K562 (cell line): Measurements from ENCODE around the gene PPFIA3. TPM values are rescaled to one million over a fixed set of nuclear protein-coding genes. Genes with fewer than 3 reads are reported as not detected.

Experiments
- COPS2 ChIP-seq: fragments of 450-650 bp; conservative IDR thresholded peaks from 2 replicates; pipeline ENCODE4 v1.6.1; 2016; ENCODE audit warnings: mild to moderate bottlenecking, moderate library complexity
- DIDO1 ChIP-seq: fragments of 450-650 bp; IDR thresholded peaks from 2 replicates; pipeline ENCODE4 v1.6.1; 2016; ENCODE audit warnings: low read depth, missing biosample characterization, missing genetic modification characterization
- DPF2 ChIP-seq: fragments of 450-650 bp; IDR thresholded peaks from 2 replicates; pipeline ENCODE4 v1.6.1; 2016
- FOXJ3 ChIP-seq: sonication (generic); formaldehyde crosslinking; IDR thresholded peaks from 2 replicates; pipeline ENCODE4 v1.4.0; 2020; ENCODE audit warnings: mild to moderate bottlenecking, missing genetic modification reagents
- FOXP1 ChIP-seq: sonication (generic); formaldehyde crosslinking; IDR thresholded peaks from 2 replicates; pipeline ENCODE4 v1.8.0; 2022; ENCODE audit warnings: mild to moderate bottlenecking, missing genetic modification reagents
- HOXB6 ChIP-seq: fragments of 250-450 bp; sonication (Bioruptor Pico); IDR thresholded peaks from 2 replicates; pipeline ENCODE4 v1.5.1; 2022; ENCODE audit warnings: mild to moderate bottlenecking, borderline replicate concordance
- NFIC ChIP-seq: fragments of 450-650 bp; IDR thresholded peaks from 2 replicates; pipeline ENCODE4 v1.6.1; 2017; ENCODE audit warnings: mild to moderate bottlenecking, inconsistent platforms
- PTBP1 ChIP-seq: fragments of 200-400 bp; formaldehyde crosslinking; IDR thresholded peaks from 2 replicates; pipeline ENCODE4 v1.6.1; 2017; ENCODE audit warnings: low read depth, low read length
- SAFB2 ChIP-seq: fragments of 200-400 bp; formaldehyde crosslinking; IDR thresholded peaks from 2 replicates; pipeline ENCODE4 v1.6.1; 2018; ENCODE audit warnings: borderline replicate concordance, low read length, low read depth, moderate library complexity; ENCODE audit not compliant: severe bottlenecking
- SIRT6 ChIP-seq: IDR thresholded peaks from one replicate; pipeline ENCODE4 v1.6.1; 2012; ENCODE audit warnings: low read depth, mild to moderate bottlenecking, control low read depth, inconsistent platforms, low read length, moderate library complexity
- SRSF7 ChIP-seq: fragments of 200-400 bp; formaldehyde crosslinking; optimal IDR thresholded peaks from 2 replicates; pipeline ENCODE3; 2017; ENCODE audit warnings: mild to moderate bottlenecking, low read depth, low read length
- polyA plus RNA-seq, 8 experiments: library from polyadenylated mRNA; depleted of rRNA in 4 of 8; stranded (reverse) in 5 of 8; unstranded in 3 of 8; fragments of >200 nt; fragmentation: Nextera tagmentation in 2 of 8; fragmentation: Illumina TruSeq in 1 of 8; extraction: Ambion mirVana in 2 of 8; extraction: Trizol in 1 of 8; gene quantifications; 2 replicates each; pipeline versions ENCODE4 v1.2.1 to v1.2.3, GENCODE V29; 2011 to 2014; ENCODE audit warnings: inconsistent platforms in 1 of 8, missing spikeins in 1 of 8
- total RNA-seq, 7 experiments: library from RNA; depleted of rRNA in 6 of 7; stranded (reverse); fragments of >200 nt in 6 of 7; fragmentation: Illumina TruSeq in 2 of 7; extraction: Trizol in 2 of 7; gene quantifications; 2 replicates each; pipeline versions ENCODE4 v1.2.1 to v1.2.3, GENCODE V29; 2011 to 2021; ENCODE audit warnings: low replicate concordance in 1 of 7
- TF ChIP-seq, protein P1 (sequence below), 2 experiments: fragments of 450-650 bp in 1 of 2; IDR thresholded peaks; 2 replicates each; pipeline ENCODE4 v1.6.1; 2011 to 2017; ENCODE audit warnings: low read depth in 2 of 2, antibody characterized with exemption in 1 of 2, borderline replicate concordance in 1 of 2, low read length in 1 of 2, mild to moderate bottlenecking in 1 of 2, mixed read lengths in 1 of 2; ENCODE audit not compliant: control insufficient read depth in 1 of 2
- TF ChIP-seq, protein P2 (sequence below): fragments of 200-800 bp; sonication (Bioruptor generic); IDR thresholded peaks from 2 replicates; pipeline ENCODE4 v1.6.1; 2017; ENCODE audit warnings: missing genetic modification characterization, missing compliant biosample characterization
- TF ChIP-seq, protein P3 (sequence below): fragments of 250-450 bp; sonication (Bioruptor Pico); IDR thresholded peaks from 2 replicates; pipeline ENCODE4 v1.4.0; 2020; ENCODE audit warnings: mild to moderate bottlenecking
- TF ChIP-seq, protein P4 (sequence below): fragments of 250-450 bp; sonication (Bioruptor Pico); IDR thresholded peaks from 2 replicates; pipeline ENCODE4 v1.8.0; 2022; ENCODE audit warnings: moderate library complexity, mild to moderate bottlenecking, inconsistent platforms
- TF ChIP-seq, protein P5 (sequence below): fragments of 250-450 bp; sonication (Bioruptor Pico); IDR thresholded peaks from 2 replicates; pipeline ENCODE4 v1.4.0; 2020; ENCODE audit warnings: mild to moderate bottlenecking, moderate library complexity, borderline replicate concordance

PPFIA3 gene
- total and polyA plus RNA-seq, 9 of the 15 experiments (the other 6 are each of a cell fraction or from before 2014, with no cell fraction given), result 0.10 to 53.0 (median 17.6) TPM

DNA sequence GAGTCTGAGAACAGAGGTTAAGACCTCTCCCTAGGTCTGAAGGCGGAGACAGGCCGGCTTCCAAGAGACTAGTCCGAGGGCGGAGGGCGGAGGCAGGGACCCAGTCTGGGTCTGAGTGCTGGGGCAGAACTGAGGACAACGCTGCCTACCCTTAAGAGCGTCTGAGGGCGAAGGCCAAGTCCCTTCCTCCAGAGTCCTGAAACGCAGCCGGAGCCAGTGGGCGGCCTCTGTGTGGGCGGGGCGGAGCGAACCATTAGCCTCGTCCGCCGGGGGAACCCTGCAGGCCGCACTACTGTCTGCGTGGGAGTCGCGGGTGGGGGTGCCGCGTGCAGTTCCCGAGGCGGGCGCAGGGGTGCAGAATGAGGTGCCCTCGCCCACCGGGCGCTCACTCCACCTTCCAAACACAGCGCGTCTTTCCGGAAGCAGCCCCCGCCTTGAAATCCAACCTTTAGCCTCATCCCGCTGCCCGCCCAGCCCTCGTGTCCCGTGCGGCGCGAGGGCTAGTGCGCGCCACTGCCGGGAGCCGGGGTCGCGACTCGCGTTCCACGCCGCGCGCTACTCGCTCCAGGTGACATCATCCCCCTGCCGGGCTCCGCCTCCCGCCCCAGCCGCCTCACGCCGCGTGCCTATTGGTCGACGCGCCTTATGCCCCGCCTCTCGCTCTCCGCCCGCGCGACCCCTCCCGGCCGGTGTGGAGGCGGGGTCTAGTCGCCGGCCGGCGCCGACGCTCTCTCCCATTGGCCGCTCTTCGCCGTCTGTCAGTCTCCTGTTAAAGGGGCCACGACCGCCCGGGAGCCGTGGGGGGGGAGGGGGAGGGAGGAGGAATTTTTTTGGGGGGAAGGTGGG lies 556 bp upstream of the PPFIA3 start, which contains the start of gene C19orf73 (continued):
- TF ChIP-seq, protein P1, sequence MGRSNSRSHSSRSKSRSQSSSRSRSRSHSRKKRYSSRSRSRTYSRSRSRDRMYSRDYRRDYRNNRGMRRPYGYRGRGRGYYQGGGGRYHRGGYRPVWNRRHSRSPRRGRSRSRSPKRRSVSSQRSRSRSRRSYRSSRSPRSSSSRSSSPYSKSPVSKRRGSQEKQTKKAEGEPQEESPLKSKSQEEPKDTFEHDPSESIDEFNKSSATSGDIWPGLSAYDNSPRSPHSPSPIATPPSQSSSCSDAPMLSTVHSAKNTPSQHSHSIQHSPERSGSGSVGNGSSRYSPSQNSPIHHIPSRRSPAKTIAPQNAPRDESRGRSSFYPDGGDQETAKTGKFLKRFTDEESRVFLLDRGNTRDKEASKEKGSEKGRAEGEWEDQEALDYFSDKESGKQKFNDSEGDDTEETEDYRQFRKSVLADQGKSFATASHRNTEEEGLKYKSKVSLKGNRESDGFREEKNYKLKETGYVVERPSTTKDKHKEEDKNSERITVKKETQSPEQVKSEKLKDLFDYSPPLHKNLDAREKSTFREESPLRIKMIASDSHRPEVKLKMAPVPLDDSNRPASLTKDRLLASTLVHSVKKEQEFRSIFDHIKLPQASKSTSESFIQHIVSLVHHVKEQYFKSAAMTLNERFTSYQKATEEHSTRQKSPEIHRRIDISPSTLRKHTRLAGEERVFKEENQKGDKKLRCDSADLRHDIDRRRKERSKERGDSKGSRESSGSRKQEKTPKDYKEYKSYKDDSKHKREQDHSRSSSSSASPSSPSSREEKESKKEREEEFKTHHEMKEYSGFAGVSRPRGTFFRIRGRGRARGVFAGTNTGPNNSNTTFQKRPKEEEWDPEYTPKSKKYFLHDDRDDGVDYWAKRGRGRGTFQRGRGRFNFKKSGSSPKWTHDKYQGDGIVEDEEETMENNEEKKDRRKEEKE (IDR thresholded peaks at IDR 0.05; ENCODE audit: borderline replicate concordance in 1 of 2, control insufficient read depth in 1 of 2, low read depth in 2 of 2, low read length in 1 of 2), result peak in 1 of 2 experiments; percentile 93; a peak in 2 of 4 replicates
- TF ChIP-seq DIDO1 (tag) (no peak), PTBP1 (no peak), DPF2 (peak; percentile 70), NFIC (peak; percentile 53), FOXP1 (CRISPR knock-in tag) (no peak), FOXJ3 (CRISPR knock-in tag) (no peak), SRSF7 (no peak), COPS2 (no peak), SIRT6 (no peak), HOXB6 (CRISPR knock-in tag) (no peak), SAFB2 (no peak)
- TF ChIP-seq, protein P2, sequence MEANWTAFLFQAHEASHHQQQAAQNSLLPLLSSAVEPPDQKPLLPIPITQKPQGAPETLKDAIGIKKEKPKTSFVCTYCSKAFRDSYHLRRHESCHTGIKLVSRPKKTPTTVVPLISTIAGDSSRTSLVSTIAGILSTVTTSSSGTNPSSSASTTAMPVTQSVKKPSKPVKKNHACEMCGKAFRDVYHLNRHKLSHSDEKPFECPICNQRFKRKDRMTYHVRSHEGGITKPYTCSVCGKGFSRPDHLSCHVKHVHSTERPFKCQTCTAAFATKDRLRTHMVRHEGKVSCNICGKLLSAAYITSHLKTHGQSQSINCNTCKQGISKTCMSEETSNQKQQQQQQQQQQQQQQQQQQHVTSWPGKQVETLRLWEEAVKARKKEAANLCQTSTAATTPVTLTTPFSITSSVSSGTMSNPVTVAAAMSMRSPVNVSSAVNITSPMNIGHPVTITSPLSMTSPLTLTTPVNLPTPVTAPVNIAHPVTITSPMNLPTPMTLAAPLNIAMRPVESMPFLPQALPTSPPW (CRISPR knock-in tag), result peak; percentile 82
- TF ChIP-seq, protein P3, sequence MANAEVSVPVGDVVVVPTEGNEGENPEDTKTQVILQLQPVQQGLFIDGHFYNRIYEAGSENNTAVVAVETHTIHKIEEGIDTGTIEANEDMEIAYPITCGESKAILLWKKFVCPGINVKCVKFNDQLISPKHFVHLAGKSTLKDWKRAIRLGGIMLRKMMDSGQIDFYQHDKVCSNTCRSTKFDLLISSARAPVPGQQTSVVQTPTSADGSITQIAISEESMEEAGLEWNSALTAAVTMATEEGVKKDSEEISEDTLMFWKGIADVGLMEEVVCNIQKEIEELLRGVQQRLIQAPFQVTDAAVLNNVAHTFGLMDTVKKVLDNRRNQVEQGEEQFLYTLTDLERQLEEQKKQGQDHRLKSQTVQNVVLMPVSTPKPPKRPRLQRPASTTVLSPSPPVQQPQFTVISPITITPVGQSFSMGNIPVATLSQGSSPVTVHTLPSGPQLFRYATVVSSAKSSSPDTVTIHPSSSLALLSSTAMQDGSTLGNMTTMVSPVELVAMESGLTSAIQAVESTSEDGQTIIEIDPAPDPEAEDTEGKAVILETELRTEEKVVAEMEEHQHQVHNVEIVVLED (CRISPR knock-in tag), result peak; percentile 69
- TF ChIP-seq, protein P4, sequence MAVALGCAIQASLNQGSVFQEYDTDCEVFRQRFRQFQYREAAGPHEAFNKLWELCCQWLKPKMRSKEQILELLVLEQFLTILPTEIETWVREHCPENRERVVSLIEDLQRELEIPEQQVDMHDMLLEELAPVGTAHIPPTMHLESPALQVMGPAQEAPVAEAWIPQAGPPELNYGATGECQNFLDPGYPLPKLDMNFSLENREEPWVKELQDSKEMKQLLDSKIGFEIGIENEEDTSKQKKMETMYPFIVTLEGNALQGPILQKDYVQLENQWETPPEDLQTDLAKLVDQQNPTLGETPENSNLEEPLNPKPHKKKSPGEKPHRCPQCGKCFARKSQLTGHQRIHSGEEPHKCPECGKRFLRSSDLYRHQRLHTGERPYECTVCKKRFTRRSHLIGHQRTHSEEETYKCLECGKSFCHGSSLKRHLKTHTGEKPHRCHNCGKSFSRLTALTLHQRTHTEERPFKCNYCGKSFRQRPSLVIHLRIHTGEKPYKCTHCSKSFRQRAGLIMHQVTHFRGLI (CRISPR knock-in tag), result no peak
- TF ChIP-seq, protein P5, sequence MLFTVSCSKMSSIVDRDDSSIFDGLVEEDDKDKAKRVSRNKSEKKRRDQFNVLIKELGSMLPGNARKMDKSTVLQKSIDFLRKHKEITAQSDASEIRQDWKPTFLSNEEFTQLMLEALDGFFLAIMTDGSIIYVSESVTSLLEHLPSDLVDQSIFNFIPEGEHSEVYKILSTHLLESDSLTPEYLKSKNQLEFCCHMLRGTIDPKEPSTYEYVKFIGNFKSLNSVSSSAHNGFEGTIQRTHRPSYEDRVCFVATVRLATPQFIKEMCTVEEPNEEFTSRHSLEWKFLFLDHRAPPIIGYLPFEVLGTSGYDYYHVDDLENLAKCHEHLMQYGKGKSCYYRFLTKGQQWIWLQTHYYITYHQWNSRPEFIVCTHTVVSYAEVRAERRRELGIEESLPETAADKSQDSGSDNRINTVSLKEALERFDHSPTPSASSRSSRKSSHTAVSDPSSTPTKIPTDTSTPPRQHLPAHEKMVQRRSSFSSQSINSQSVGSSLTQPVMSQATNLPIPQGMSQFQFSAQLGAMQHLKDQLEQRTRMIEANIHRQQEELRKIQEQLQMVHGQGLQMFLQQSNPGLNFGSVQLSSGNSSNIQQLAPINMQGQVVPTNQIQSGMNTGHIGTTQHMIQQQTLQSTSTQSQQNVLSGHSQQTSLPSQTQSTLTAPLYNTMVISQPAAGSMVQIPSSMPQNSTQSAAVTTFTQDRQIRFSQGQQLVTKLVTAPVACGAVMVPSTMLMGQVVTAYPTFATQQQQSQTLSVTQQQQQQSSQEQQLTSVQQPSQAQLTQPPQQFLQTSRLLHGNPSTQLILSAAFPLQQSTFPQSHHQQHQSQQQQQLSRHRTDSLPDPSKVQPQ (CRISPR knock-in tag), result no peak
